GM19035 (cell line): ENCODE data around the gene HMG20A.

ENCODE experiments used
- ATAC-seq: cut with Tn5 transposase; IDR thresholded peaks from one replicate; pipeline ENCODE4 v1.9.1; 2021; ENCODE audit not compliant: unreplicated experiment

The HMG20A gene

DNA sequence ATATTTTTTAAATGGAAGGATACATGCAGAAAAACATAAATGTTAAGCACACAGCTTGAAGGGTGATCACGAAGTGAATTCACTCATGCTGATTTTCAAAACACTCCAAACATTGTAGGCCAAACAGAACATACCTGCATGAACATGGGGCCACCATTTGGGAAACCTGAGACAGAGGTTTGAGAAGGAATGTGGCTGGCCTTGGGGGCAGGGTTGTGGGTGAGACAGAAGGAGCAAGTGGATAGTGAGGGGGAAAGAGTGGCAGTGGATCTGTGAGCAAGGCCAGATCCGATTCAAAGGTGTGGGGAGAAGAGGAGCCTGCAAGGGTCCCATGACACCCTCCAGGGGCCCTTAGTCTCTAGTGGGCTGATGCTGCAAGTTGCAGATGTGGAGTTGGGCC lies 94.9 kb downstream of the HMG20A start:
- ATAC-seq: no peak

DNA sequence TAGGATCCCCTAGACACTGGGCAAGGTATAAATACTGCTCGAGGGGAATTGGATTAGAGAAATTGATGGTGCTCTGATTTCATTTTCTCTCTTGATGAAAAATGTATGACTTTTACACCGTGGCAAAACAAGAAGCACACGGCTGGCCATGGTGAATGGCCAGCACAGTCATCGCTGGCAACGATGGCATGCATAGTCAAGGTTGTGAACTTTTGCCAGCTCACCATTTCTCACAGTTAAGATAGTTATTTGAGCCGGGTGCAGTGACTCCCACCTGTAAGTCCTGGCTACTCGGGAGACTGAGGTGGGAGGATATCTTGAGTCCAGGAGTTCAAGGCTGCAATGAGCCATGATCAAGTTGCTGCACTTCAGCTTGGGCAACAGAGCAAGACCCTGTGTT lies 95.4 kb downstream of the HMG20A start:
- ATAC-seq: no peak

DNA sequence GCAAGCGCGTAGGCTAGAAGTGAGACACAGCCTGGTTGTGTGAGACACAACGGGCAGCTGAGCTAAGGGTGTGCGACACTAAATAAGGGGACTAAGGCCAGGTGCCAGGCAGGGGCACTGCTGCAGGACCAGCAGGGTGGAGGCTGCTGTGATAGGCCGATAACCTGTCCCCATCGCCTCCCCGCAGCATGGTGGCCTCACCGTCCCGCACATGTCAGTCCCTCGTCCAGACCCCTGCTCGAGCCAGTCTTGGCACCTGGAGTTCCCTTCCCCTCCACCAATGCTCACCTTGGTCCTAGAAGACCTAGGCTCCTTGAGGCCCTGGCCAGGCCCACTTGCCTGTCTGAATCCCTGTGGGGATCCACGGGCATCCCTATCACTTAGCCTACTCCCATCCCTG lies 96.1 kb downstream of the HMG20A start:
- no peak for ATAC-seq

DNA sequence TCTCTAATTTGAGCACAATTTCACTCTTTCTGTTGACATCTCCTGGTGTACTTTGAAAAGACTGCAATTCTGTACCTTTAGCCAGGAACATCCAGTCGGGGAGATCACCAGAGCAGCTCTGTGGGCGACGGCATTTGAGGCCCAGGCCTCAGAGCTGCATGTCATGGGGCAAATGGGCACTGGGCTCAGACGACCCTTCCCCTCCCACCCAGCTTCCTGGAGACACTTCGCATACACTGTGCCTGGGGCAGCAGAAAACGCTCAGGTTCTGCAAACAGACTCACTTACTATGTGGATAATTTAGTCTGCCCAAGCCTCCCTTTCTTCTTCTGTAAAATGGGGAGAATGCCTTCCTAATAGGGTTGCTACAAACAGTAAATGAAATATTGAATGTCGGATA lies 96.9 kb downstream of the HMG20A start:
- no peak for ATAC-seq

DNA sequence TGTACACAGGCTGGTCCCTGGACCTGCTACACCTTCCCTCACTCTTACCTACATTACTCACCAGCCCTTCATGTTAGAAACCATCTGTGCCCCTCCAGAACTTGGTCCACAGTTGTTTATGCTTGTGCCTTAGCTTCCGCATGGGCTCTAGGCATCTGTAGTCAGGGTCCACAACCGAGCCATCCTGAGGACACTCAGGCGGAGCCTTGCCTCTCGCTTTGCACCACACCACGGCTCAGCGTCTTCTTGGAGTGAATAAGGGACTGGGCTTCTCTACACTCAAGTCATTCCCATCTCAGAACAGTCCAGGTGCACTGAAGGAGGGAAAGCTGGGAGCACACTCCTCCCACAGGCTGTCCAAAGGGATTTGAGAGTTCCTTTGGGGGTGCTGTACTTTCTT lies 97.8 kb downstream of the HMG20A start:
- ATAC-seq: no peak

DNA sequence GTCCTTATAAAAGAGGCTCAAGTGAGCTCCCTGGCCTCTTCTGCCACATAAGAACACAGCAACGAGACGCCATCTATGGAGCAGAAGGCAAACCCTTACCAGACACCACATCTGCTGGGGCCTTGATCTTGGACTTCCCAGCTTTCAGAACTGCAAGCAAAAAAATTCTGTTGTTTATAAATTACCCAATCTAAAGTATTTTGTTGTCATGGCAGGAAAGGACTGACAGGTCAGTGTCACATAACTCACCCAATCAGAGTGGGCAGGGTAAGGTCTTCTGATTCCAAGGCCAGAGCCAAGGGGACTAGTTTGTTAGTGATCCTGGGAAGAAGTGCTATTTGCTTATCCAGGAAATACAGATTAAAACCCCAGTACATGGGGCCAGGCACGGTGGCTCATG lies 98.9 kb downstream of the HMG20A start:
- ATAC-seq: no peak

DNA sequence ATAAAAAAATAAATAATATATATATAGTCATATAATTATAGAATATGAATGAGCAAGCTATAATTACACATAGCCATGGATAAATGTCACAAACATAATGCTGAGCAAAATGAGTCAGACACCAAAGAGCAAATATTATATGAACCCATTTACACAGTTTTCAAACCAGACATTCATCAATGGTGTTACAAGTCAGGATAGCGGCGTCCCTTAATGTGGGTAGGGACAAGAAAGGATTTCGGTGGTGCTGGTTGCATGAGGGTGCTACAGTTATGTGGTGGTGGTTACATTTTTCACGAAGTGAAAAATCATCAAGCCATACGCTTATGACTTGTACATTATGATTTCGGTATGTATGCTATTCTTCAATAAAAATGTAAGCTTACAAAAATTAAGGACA lies 100.5 kb downstream of the HMG20A start:
- no peak for ATAC-seq

DNA sequence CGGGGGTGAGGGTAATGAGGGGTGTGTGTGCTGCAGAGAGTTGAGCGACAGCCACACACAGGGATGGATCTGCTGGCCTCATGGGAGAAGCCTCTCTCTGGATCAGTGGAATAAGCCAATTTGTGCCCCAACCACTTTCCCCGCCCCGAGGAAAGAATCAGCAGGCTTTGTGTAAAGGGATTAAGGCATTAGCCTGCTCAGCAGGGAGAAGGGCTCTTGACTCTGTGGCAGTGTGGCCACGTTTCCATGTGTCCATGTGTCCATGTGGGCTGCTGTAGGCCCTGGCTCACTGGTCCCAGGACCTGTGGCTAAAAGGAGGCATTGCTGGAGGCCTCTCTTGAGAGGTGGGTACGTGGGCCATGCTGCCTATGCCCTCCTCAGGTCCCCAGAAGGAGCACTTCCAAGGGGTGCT lies 104.7 kb downstream of the HMG20A start:
- no peak for ATAC-seq

DNA sequence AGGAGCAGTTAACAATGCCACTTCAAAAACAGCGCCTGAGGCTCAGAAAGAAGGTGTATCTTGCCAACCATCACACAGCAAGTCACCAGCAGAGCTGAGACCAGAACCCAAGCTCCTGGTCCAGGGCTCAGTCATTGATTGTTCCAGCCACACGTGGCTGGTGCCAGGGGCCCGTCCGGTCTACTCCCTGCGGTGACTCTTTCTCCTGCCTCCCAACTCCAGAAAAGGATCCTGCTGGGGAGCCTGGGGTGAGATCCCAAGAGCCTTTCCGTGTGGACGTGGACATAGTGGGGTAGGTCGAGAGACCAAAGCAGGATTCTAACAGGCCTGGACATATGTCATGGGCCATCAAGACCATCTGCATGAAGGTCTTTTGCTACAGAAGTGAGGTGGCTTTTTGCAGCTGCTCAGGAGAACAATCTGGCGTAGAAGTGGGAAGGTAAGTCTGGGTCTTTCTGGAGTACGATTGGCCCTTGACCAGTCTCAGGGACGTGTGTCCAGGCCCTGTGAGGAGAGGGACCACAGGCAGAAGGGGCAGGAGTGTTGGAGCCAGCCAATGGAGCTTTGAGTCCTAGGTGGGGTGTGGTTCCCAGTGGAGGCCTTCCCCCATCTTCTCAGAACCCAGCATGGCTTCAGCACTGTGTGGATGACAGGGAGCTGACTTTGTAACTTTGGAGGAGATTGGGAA lies 105.4 kb downstream of the HMG20A start:
- ATAC-seq: no peak

DNA sequence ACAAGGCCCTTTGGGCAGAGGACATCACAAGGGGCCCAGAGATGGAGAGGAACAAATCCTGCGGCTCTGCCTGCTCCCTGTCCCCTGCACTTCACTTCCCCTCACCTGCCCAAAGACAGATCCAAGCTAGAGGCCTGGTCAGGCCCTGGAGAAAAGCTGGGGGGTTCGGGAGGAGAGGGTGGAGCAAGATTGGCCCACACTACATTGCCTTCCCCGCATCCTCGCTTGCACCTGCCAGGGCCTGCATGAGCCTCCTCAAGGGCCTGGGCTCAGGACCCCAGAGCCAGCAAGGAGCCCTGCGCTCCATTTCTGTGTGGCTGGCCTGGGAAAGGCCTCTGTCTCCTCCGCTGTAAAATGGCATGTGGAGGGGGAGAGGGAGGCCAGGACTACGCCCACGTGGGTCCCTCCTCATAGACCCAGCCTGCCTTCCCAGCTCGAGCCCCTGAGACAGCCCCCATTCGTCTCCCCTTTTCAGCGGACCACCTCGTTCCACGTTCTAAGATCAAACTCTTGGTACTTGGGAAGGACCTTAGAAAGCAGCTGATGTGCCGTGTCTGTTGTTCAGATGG lies 106.0 kb downstream of the HMG20A start:
- ATAC-seq: no peak

DNA sequence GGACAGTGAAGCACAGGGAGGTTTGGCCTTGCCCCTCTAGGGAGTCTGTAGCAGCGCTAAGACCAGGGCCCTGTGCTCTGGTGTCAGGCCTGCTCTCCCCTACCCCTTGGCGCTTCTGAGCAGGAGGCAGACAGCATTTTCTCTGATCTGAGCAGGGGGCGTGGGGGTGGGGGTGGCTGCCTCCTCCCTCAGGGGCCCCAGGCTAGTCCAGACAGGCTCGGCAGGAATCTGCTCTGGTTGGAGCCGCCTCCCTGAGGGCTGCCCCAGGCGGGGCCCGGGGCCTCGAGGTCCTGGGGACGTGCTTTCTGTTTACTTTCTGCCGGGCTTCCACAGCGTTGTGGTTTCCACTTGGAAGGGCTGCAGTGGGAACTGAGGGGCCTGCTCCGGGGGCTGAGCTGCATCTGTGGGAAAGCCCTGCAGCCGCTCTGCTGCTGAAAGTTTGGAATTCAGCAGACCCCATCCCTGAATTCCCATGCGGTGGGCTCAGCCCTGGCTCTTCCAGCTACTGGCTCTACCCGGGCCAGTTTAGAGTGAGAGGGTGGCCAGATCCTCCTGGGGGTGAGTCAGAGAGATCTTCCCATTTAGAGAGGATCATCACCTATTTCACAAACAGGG lies 106.6 kb downstream of the HMG20A start:
- no peak for ATAC-seq

DNA sequence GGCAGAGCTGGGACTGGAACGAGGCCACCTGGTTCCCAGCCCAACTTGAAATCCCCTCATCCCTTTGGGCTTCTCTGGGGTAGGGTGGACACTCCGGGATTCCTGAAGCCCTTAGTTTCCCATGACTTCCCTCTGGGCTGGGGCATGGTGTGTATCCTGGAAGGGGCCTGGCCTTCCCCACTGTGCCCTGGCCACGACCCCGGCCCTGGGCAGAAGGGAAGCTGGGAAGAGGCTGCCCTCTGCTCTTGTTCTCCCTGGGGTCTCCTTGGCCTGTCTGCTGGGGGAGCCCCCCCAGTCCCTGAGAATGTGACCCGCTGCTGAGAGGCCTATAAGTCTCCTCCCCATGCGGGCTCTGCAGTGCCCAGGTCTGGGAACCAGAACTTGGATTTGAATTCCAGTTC lies 107.1 kb downstream of the HMG20A start:
- no peak for ATAC-seq

DNA sequence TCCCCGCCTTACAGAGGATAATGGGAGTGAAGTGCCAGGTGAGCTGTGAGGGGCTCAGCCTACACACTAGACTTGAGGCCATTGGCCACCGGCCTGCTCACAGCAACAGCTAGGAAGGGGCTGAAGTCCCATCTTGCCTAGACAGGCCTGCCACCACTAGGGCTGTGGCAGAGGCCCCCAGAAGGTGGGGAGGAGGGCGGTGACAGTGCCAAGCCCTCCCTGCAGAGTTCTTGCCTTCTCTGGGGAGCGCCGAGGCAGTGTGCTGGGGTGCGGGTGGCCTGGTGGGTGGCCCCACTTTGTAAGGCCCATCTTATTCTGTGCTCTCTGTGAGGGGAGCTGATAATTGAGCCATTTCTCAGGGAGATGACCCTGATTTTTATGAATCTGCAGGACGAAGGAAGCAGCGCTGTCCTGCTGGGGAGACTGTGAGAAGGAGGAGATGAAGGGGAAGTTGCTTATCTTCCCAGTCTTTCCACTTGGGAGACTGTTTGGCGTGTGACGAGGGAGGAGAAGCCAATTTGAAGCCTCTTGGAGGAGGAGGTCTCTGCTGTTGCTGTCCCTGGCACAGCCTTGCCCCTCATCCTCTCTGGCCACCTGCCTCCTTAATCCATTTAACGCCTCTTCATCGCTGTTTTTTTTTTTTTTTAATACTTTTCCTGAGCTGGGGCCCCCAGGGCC lies 107.7 kb downstream of the HMG20A start:
- ATAC-seq: no peak

DNA sequence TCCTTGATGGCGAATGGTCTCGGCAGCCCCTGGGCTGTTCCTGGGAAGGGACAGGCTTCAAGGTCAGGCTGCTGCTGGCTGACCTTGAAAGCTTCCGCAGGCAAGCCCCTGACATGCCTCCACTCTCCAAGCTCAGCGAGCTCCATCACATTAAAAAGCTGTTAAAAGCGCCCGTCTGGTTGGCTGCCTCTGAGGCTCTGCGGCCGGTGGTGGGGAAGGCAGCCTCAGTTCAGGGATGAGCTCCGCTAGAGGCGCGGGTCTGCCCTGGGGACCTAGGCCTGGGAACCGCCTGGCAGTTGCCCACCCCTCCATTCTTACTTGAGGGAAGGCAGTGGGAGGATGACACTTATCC lies 108.3 kb downstream of the HMG20A start:
- no peak for ATAC-seq

DNA sequence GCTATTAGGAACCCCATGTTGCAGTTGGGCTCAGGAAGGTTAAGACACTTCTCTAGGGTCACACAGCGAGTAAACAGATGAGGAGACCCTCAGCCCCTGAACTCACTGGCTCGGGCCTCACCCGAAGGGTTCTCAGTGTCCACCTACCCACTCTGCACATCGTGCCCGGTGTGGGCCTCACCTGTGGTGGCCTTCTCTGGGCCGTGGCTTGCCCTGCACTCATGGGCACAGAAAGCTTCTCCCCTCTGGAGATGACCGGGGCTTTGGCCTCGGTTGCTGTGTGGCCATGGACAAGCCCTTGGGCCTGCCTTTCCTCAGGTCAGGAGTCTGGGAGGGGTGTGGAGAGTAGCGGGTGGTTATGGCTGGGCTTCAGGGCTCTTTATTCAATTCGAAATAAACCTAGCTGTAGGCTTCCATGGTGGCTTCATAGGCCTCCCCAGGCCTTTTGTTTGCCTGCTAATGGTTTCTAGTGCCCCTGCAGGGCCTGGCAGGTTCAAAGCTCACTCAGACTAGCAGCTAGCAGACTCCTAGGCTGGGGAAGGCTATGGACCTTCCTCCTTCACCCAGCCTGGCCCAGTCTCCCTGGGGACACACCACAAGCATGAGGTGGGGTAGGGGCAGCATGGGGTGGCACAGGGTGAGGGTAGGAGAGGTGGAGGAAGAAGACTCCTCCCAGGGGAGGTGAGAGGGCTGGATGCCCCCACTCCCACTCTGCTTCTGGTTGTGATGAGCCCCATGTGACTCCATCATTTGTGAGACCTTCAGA lies 108.9 kb downstream of the HMG20A start:
- ATAC-seq: no peak

DNA sequence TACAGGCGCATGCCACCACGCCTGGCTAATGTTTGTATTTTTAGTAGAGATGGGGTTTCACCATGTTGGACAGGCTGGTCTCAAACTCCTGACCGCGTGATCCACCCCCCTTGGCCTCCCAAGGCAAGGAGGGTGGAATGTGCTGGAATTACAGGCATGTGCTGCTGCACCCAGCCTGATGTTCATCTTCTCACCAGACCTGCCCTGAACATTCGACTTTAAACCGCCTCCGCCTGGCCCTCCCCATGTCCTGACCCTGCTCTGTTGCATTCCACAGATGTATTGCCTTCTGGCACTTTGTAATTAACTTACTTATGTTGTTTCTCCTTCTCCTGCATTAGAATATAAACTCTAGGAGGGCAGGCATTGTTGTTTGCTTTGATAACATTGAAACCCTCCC lies 109.9 kb downstream of the HMG20A start:
- ATAC-seq: no peak

DNA sequence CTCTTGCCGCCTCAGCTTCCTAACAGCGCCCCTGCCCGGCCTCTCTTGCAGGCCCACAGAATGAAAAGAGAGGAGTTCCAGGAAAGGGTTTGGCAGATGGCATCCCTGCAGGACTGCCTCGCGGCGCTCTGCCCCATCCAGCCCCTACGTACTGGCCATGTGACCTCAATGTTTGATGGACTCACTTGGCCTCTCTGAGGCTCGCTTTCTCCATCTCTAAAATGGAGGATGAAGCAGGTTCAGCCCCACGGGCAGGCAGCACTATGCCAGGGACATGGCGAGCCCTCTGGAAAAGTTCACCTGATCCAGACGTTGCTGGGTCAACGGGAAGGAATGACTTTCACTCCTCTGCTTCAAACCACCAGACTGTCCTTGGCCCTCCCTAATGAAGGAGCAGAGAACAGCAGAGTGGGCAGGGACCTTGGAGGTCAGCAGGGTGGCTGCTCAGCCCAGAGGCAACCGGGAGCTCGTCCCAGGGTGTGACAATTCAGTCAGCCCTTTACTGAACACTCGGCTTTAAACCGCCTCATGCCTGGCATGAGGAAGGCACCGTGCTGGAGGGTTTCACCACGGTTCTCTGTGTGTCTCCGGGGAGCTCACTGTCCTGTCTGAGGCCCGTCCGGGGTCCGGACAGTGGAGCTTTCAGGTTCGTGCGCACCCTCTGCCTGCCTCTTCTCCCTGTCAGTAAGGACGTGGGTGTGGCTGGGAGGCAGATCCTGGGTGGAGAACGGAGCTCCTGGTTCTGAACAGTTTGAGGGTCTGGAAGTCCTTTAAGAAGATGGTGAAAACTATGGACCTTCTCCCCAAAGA lies 110.7 kb downstream of the HMG20A start:
- no peak for ATAC-seq

DNA sequence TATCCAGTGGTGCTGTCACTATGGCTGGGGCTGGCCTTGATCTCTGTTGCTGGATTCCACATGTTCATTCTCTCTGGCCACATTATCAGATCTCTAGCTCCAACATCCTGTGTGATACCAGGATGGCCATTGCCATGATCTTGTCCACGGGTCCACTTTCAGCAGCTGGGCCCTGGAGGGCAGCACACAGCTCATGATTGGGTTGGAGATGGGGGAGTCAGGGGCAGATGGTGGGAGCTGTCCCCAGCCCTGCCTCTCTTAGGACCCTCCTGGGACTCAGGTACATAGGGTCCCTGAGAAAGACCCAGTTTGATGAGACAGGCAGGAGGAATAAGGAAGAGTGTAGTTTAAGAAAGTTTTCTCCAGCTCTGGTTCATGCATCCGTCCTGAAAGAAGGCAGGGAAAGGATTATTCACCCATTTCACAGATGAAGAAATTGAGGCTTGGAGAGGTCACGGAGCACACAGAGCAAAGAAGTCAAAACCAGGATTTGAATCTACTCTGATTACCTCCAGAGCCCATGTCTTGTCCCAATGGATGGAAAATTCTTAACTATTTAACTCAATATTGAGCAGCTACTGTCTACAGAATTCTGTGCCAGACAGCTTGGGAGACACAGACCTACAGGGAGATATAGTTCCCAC lies 111.5 kb downstream of the HMG20A start:
- ATAC-seq: no peak

DNA sequence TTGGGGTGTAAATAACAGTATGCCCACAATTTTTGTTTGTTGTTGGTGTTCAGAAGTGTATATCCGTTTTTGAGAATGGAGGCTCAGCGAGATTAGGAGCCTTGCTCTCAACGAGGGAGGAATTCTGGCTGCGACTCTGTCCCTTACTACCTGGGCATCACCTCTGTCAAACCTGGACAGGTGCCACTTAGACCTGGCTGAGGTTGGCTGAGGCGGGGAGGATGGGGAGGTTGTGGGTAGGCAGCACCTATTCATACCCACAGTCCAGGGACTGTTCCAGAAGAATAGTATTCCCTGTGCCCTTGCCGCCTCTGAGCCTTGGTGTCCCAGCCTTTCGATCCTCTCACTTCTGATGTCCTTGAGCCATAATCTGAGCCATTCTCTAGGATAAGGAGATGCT lies 112.2 kb downstream of the HMG20A start:
- ATAC-seq: no peak
